ENCODE results near the gene STK25.

Gene STK25

DNA sequence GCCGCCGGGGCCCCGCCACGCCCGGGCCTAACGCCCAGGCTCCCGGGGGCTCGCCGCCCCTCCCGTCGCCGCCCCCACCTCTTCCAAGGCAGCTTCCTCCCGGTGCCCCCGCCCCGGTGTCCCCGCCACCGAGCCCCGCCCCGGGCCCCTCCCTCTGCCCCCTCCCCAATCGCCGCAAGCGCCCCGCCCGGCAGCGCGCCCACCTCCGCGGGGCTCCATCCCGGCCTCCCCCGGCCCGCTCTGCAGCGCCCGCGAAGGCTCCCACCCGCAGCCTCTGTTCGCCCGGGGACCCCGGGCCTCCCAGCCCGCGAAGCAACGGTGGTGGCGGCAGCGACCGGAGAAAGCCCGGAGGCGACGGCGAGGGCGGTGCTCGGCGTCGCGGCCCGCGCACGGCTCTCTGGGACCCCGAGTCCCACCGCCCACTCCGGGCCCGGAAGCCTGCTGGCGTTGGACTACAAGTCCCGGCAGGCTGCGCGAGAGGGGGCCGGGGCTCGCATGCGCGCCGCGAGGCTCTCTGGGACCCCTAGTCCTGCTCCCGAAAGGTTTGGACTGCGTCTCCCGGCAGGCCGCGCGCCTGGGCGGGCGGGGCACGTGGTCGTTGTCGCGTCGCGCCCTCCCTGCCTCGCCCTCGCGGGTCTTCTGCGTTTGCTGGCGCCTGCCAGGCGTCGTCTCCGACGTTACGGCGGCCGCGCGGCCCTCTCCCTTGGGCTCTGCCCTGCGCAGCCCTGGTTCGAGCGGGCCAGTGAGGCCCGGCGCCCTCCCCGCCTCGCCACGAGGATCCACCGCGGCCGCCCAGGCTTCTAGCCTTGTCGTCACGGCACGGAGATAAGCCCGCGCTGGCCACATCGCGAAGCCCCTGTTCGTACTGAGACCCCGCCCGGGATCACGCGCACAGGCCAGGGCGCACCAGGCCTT, at the start of gene STK25:
Gene STK25 (minus strand): TSS at position 345 of the 915 bp plus-strand sequence. CDS start 549 bp downstream, outside the sequence.
- FAIRE-seq: peak; percentile 87
- peak; percentile 99 for DNase-seq (ENCODE audit: low spot score)

DNA sequence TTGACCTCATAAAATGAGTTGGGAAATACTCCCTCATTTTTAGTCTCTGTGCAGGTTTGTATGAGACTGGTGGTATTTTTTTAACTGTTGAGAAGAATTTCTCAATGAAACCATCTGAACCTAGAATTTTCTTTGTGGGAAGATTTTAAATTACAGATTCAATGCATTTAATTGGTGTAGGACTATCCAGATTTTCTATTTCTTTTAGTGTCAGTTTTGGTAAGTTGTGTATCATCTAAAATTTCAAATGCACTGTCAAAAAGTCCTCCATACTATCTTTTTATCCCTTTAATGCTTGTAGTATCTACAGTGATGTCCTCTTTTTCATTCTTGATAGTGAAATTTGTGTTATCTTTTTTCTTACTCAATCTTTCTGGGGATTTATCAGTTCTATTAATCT, 48.4 kb upstream of the STK25 start:
- no peak for DNase-seq (ENCODE audit: low spot score)
- no peak for FAIRE-seq

DNA sequence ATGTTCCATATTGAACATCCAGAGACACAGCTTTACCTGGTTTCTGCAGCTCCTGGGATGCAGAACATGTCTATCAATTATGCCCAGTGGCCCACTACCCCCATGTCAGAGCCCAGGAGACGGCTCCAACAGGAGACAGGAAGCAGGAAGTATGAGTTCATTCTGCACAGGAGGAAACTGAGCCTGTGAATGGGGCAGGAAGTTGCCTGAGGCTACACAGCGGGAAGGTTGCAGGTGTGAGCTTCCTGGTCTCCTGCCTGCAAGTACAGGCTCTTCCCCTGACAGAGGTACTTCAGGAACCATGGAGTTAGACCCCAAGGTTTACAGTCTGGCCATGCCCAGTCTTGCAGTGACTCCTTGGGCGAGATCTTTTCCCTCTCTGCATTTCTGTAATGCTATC, 47.3 kb upstream of the STK25 start:
- no peak for FAIRE-seq
- DNase-seq (ENCODE audit: low spot score): no peak

DNA sequence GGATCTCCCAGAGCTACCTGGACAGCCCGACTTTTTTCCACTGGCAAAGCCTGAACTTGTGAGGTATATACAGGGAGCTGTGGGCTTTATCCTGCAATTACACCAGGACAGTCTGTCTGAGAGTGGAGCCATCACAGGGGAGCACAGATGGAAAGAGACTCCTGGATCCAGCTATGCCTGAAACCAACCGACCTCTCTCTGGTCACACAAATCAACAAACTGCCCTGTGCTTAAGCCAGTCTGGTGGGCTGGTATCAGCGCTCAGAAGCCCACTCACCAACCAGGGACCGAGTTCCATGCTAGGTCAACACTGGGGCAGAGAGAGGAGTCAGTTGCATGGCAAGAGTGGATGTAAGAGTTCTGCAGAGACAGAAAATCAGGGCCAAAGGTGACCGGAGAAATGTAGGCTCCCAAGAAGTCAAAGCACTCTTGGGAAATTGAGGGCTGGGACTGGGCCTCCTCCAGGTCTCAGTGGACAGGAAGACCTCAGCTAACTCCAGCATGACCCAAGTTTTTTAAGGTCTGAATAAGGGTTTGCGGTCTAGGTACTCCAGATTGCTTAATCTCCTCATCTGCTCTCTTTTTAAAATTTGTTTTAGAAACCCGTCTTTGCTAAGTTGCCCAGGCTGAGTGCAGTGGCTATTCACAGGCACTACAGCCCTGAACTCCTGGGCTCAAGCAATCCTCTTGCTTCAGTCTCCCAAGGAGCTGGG, 46.4 kb upstream of the STK25 start:
- no peak for DNase-seq (ENCODE audit: low spot score)
- FAIRE-seq: no peak

DNA sequence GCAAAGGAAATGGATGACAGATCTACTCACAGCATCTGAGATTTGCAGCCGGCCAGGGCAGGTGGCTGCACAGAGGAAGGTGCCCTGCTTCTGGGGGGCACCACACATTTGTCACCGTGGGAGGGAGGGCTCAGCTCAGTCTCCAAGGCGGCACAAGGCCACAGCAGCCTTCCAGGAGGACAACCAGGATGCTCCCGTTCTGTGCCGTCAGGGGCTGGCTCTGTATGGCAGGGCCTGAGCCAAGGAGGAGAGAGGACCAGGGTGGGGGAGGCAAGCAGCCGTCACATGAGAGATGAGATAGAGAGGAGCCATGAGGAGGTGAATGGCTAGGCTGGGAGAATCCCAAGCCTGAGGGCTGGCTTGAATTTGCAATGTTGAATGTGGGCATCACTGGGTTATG, 45.6 kb upstream of the STK25 start:
- DNase-seq (ENCODE audit: low spot score) (no peak), FAIRE-seq (no peak)

DNA sequence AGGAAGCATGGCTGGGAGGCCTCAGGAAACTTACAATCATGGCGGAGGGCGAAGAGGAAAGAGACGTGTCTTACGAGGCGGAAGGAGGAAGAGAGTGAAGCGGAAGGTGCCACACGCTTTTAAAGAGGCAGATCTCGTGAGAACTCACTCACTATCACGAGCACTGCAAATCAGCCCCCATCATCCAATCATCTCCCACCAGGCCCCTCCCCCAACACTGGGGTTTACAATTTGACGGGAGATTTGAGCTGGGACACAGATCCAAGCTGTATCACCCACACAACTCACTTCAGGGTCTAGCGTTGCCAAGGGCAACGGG, 45.1 kb upstream of the STK25 start:
- FAIRE-seq (no peak), DNase-seq (ENCODE audit: low spot score) (no peak)

DNA sequence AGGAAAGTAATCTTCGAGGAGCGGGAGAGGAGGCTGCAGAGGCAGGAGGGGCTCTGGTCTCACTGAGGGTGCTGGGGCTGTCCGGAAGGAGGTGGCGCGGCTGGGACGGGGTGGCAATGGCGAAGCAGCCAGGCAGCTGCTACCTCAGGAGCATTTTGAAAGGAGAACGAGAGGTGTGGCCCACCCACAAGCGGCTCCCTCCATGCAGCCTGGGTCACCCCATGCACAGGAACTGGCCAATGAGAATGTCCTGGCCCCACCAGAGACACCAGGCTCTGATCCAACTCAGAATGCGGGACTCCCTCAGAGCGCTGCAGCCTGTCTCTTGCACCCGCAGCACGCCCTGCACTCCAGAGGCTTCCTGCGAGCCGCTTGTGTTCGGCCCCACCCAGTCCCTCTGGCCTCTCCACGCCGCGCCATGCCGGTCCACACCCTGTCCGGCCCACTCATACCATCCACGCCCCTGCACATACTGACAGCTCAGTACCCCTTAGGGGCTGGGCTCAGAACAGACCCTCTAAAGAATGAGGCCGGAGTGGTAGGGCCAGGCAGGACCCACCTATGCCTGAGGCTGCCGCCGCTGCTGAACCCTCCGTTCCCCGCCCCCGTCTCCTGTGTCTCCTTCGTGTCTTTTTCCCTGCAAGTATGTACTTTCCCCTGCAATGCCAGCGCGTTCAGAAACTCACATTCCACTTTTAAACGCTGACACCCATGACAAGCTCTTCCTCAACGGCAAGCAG, 43.8 kb upstream of the STK25 start:
- no peak for FAIRE-seq
- DNase-seq (ENCODE audit: low spot score): no peak

DNA sequence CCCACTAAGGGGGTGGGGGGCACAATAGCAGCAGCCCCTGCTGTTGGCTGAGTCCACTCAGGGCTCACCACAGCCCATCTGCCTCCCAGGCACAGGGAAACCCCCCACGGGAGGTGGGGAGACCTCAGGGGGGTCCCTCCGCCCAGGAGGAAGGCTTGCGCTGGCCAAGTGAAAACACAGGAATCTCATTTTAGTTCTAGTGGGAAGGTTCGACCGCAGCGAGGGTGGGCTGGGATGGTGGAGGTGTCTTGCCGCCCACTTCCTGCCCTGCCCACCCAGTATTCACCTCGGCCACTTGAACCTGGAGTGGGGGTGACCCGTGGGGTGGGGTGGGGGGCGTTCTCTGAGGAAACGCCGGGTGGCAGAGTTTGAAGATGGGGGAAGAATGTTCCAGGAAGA, 43.2 kb upstream of the STK25 start:
- DNase-seq (ENCODE audit: low spot score): no peak
- FAIRE-seq: no peak

DNA sequence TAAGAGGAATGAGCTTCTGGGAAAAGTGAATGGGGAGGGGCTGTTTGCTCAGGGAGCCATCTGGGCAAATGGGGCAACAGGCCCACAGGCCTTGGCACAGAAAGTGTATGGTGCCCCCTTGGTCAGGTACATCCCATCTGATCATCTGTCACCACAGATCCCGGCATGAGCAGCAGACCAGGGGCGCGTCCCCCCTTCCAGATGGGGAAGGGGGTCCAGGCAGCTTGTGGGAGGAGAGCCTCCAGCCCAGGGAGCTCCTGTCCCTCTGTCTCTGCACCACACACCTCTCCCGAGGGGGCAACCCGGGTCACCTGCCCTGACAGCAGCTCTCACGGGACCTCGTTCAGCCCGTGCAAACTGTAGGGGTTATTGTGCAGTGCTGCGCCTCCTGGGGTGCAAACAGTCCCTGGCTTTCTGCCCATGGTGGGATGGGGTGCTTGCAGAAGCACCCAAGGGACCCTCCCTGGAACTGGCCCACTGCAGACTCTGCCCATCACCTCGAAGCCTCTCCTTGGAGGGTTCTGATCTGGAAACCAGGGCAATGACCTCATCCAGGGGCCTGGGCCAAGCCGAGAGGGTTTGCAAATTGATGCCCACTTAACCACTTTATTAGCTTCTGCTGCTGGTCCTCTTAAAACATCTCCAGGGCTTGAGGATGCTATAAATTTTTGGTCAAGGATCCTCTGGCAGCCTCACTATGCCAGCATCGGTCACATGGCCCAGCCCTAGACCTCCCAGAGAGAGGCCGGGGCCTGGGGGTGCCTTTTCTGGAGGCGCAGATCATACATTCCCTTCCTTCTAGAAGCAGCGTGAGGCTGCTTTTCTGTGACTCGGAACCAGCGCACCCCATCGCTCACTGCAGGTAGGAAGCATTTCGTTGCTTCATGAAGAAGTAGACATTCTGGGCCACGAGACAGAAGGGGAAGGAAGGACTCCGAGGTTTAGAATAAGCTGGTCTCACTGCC, 42.5 kb upstream of the STK25 start:
- FAIRE-seq: no peak
- no peak for DNase-seq (ENCODE audit: low spot score)

DNA sequence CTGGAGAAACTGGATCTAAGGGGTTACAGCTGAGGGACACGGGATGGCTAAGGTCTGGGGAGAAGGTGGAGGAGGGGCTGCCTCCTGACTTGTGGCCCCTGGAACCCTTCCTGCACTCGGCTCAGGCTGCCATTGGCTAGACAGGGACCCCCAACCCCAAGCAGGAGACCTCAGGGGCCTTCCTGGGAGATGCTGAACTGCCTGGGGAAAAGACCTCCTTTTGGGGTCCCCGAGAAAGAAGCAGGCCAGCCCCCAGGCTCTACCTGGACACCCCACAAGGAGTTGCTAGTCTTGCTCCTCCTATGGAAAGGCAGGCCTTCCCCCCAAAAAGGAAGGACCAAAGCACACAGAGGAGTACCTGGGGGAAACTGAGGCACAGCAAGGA, 40.1 kb upstream of the STK25 start:
- FAIRE-seq (no peak), DNase-seq (ENCODE audit: low spot score) (no peak)

DNA sequence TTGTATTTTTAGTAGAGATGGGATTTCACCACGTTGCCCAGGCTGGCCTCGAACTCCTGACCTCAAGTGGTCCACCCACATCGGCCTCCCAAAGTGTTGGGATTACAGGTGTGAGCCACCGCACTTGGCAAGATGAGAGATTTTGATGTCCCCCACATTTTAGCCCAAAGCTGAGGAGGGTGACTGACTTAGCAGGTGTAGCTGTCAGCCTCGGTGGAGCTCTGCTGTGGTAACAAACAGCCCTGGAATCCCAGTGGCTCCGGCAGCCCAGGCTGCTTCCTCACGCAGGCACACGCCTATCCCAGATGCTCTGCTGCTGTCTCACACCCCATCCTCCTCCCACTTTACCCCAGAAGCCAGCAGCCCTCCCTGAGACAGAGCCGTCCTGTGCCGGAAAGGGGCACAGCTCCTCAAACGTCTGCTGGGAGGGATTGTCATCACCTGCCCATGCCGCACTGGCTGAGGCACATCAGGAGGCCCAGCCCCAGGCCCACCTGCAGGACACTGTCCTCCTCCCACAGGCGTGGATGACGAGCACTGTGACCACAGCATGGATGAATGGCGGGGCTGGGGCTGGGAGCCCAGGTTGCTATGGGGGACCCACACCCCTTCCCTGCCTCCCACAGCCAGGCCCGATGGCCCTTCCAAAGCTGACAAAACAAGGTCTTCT, 39.5 kb upstream of the STK25 start:
- DNase-seq (ENCODE audit: low spot score): no peak
- FAIRE-seq: no peak

DNA sequence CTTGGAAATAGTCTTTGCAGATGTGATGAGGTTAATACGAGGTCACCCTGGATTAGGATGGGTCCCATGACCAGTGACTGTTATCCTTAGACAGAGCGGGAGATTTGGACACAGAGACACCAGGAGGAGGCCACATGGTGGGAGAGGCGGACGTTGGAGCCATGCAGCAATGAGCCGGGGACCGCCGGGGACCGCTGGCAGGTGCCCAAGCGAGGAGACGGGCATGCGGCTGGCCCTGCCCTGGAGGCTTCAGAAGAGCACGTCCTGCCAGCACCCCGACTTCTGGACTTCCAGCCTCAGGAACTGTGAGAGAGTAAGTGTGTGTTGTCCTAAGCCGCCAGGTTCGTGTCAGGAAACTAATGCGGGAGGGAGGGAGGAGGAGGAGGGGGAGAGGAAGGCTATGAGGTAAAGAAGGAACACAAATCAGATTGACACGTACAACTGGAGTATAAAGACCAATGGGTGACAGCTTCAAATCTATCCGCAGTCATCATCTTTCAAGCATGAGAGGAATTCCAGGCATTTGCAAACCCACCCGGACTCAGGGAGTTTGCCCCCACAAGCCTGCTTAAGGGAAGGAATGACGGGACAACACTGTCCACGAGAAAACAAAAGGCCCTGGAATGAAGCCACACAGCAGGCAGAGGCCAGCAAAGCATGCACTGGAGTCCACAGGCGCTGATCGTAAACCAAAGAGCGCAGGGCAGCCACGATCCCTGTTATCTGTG, 38.6 kb upstream of the STK25 start:
- DNase-seq (ENCODE audit: low spot score): peak; percentile 84
- peak; percentile 94 for FAIRE-seq

DNA sequence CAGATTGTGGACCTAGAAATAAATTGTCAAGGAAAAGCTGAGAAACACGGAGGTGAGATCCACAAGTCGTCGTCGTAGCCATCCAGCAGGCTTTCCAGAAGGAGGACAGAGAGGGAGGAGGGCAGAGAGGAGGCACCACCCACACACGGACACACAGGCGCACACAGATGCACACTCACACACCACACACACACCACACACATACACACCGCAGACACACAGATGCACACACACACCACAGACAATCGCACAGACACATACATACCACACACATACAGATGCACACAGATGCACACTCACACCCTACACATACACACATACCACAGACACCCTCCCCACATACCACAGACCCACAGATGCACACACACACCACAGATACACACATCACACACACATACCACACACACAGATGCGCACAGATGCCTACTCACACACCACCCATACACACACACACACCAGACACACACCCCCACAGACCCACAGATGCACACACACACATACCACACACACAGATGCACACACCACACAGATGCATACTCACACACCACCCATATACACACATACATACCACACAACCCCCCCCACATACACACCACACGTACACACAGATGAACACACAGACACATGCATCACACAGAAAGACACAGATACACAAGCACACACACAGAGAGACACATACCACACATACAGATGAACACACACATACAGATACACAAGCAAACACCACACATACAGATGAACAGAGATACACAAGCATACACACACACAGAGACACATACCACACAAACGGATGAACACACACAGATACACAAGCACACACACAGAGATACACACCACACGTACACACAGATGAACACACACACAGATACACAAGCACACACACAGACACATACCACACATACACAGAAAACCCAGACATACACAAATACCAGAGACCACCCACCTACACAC, 37.4 kb upstream of the STK25 start:
- no peak for DNase-seq (ENCODE audit: low spot score)
- peak; percentile 99 for FAIRE-seq

DNA sequence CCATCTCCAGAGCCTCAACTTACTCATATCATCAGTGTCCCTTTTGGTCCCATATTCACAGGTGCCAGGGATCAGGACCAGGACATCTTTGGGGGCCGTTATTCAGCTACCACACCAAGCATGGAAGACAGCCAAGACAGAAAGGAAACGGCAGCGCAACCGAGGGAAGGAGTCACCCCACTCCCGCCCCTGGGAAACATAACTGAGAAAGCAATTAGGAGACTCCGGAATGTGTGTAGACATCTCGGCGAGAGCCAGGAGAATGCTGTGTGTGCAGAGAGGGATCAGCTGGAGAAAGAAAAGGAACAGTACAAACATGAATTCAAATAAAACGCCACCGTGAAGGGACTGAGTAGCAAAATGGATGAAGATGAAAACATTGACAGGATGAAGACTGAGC, 36.7 kb upstream of the STK25 start:
- FAIRE-seq (no peak), DNase-seq (ENCODE audit: low spot score) (peak; percentile 61)

DNA sequence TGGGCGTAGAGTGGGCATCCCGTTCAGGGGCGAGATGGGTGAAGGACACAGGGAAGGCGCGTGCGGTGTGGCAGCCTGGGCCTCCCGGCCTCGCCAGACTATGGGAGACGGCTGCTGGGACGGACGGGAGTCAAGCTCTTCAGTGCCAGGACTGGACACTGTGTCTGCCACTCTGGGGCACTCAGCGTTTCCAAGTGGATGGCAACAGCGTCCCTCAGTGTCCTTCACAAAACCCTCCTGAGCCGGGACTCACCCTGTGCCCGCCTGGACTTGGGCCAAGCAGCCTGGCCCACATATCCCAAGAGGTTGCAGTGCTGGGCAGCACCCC, 33.9 kb upstream of the STK25 start:
- FAIRE-seq: no peak

DNA sequence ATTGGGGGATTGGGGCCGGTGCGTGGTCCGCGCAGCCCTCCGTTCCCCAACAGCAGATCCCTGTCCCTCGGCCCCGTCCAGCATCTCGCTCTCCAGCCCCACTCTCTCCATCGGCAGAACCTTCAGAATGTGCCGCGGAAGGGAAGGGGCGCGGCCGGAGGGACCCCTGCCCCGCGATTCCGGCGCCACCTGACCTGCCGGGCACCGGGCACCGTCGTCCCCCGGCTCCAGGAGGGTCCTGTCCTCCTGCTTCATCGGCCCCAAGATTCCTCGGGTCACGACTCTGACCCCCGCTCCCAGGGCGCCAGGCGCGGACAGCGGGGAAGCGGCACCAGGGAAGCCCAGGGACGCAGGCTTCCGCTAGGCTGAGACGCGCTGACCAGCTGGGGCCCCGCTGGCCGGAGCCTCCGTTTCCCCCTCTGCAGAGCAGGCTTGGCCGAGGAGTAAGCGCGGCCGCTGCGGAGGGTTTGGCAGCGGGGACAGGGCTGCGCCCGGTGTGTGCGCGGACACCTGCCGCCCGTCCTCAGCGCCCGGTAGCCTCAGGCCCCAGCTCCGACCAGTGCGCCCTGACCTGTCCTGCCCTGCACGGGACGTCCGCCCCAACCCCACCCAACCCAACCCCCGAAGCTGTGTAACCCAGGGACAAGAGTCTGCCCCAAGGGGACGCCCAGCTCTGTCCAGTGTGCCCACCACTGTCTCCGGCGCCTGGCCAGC, 33.3 kb upstream of the STK25 start:
- no peak for FAIRE-seq
- DNase-seq (ENCODE audit: low spot score): no peak

More for the DNA sequence above, 33.9 kb upstream of the STK25 start:
- DNase-seq (ENCODE audit: low spot score): no peak

DNA sequence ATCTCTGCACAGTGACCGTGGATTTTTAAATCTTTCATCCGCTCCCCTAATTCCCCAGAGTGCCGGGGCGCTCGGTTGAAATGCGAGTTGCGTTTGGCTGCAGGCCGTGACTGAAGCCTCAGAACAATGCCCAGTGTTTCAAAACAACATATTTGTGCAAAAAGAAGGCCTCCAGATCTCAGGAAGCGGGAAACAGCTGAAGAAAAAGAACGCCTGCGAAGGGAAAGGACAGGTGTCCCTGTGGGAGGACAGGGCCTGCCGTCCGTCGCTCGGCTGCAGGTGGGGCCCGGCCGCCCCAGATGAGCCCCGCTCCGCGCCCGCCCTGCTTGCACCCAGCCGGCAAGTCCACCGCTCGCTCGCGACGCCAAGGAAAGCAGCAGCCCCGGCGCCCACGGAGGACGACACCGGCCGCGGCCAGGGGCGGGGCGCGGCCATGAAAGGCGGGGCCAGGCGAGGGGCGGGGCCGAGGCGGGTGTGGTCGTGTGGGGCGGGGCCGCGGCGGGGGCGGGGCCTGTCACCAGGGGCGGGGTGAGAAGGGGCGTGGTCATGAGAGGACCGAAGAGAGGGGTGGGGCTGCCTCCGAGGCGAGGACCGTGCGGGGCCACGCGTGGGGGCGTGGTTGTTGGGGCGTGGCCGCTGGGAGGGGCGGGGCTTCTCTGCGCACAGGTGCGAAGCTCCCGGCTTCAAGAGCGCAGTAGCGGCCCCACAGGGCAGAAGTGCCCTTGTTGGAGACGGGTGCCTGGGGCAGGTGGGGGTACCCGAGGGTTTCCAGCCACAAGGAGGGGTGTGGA, 32.6 kb upstream of the STK25 start:
- FAIRE-seq (peak; percentile 79), DNase-seq (ENCODE audit: low spot score) (peak; percentile 79)

Measured in urothelium cell line (cell line).